Calu3 (cell line): ENCODE measurements around the gene SRSF7. TPM values are rescaled to one million over a fixed set of nuclear protein-coding genes. Genes with fewer than 3 reads are reported as not detected.

Experiments used
- BruUV-seq: library from RNA; stranded (reverse); fragments of 400-500 nt; replicated peaks from 2 replicates; lab custom pipeline; 2021; lab: Mats Ljungman, UMichigan
- CTCF ChIA-PET: fragments of 300-600 bp; sonication (Branson Sonifier 250); formaldehyde crosslinking; loops from one replicate; lab custom pipeline; 2022; ENCODE audit warnings: antibody characterized with exemption; lab: Charles Lee
- DNase-seq: peaks from one replicate; pipeline ENCODE4 v3.0.0; 2022
- H3K27ac Mint-ChIP-seq: one replicate; pipeline ENCODE4 v1.8.0; 2022; ENCODE audit warnings: mixed read lengths; ENCODE audit not compliant: unreplicated experiment
- H3K27me3 Mint-ChIP-seq: one replicate; pipeline ENCODE4 v1.8.0; 2022; ENCODE audit warnings: mixed read lengths; ENCODE audit not compliant: unreplicated experiment
- H3K36me3 Mint-ChIP-seq: one replicate; pipeline ENCODE4 v1.8.0; 2022; ENCODE audit warnings: mild to moderate bottlenecking, moderate library complexity, mixed read lengths; ENCODE audit not compliant: insufficient read depth, unreplicated experiment
- H3K4me1 Mint-ChIP-seq: one replicate; pipeline ENCODE4 v1.8.0; 2022; ENCODE audit warnings: mild to moderate bottlenecking, low read depth, mixed read lengths; ENCODE audit not compliant: unreplicated experiment
- H3K4me3 Mint-ChIP-seq: one replicate; pipeline ENCODE4 v1.8.0; 2022; ENCODE audit warnings: mild to moderate bottlenecking, low read depth, moderate library complexity, mixed read lengths; ENCODE audit not compliant: unreplicated experiment
- H3K9me3 Mint-ChIP-seq: one replicate; pipeline ENCODE4 v1.8.0; 2022; ENCODE audit warnings: low read depth, mixed read lengths; ENCODE audit not compliant: unreplicated experiment
- intact Hi-C: fragments of 100-400 bp; cut with micrococcal nuclease; formaldehyde crosslinking; loops from one replicate; pipeline ENCODE4 v1.10.0; 2022; ENCODE audit not compliant: unreplicated experiment
- total RNA-seq: library from RNA; stranded (reverse); gene quantifications from 2 replicates; pipeline ENCODE4 v1.2.3, GENCODE V29; 2022
- TF ChIP-seq, protein P1 (sequence below): fragments of 200-600 bp; IDR thresholded peaks from one replicate; pipeline ENCODE4 v1.8.0; 2022; ENCODE audit warnings: antibody characterized with exemption; ENCODE audit not compliant: unreplicated experiment

The SRSF7 gene
- total RNA-seq, 1 experiment from 2014 or later, result 203 TPM

DNA sequence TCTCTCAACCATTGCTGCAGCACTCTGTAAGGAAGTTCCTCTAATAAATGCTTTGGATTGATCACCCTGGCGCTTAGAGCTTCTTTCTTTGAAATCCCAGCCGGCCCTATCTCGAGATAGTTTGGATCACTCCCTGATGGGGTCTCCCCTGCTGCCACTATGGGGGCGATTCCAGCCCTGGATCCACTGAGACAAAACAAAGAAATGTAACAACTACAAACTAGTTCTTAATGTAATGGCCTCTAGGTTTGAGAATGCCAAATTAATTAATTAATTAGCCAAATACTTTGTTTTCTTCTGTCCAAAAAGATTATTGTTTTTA lies 15.2 kb downstream of the SRSF7 start:
- no peak overlapping the region for H3K4me3 Mint-ChIP-seq
- DNase-seq, result no peak
- peaks cover 36% of the 10 kb centered on the region for H3K36me3 Mint-ChIP-seq
- H3K4me1 Mint-ChIP-seq, result no peaks in the 10 kb centered on the region
- no TSS peak for BruUV-seq
- no peak overlapping the region for H3K27ac Mint-ChIP-seq
- intact Hi-C loops, result loop anchor here (5.0 kb wide), 1 partner anchor 429 kb away; no protein-coding TSS in a partner anchor
- TF ChIP-seq, protein P1, sequence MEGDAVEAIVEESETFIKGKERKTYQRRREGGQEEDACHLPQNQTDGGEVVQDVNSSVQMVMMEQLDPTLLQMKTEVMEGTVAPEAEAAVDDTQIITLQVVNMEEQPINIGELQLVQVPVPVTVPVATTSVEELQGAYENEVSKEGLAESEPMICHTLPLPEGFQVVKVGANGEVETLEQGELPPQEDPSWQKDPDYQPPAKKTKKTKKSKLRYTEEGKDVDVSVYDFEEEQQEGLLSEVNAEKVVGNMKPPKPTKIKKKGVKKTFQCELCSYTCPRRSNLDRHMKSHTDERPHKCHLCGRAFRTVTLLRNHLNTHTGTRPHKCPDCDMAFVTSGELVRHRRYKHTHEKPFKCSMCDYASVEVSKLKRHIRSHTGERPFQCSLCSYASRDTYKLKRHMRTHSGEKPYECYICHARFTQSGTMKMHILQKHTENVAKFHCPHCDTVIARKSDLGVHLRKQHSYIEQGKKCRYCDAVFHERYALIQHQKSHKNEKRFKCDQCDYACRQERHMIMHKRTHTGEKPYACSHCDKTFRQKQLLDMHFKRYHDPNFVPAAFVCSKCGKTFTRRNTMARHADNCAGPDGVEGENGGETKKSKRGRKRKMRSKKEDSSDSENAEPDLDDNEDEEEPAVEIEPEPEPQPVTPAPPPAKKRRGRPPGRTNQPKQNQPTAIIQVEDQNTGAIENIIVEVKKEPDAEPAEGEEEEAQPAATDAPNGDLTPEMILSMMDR, result no peak
- H3K27me3 Mint-ChIP-seq, result no peaks in the 10 kb centered on the region
- CTCF ChIA-PET, result interaction anchor here (1.8 kb wide), 1 partner anchor 8 kb away, joined by 5 read pairs; no protein-coding TSS in a partner anchor
- peaks cover 4% of the 10 kb centered on the region for H3K9me3 Mint-ChIP-seq

DNA sequence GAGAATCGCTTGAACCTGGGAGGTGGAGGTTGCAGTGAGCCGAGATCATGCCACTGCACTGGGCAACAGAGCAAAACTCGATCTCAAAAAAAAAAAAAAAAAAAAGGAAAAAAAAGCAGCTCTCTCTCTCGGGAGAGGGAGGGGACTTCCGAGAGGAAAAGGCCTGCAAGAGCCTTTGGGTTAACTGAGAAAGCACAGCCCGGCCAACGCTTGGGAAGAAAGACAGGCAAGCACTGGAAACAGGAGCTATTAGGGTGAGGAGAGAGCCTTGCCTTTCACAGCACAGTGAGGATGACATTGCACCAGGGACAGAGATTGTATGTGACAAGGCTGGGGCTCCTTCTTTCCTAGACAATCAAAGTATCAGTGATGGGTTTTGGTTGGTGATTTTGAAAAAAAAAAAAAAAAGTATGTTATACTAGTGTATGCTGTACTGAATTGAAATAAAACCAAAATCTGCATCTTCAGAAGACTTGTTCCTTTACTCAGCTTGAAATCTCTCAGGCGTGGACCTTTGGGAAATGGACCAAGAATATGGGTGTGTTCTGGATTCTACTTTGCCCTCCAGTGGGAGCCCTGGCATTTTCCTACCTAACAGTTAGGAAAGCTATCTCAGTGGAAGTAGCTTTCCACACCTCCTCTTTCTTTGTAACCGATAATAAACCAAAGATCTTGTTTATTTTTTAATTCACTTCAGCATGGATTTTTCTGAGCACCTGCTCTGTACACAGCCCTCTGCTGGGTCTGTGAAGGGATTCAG lies 16.7 kb downstream of the SRSF7 start:
- TSS peak; percentile 96 for BruUV-seq
- intact Hi-C loops, result loop anchor here (5.0 kb wide), 1 partner anchor 427 kb away; no protein-coding TSS in a partner anchor
- CTCF ChIA-PET, result interaction anchor here (0.6 to 1.1 kb wide), 4 partner anchors 133 to 545 kb away, joined by 3 to 7 read pairs (median 4); no protein-coding TSS in a partner anchor
- TF ChIP-seq, protein P1, result no peak
- H3K36me3 Mint-ChIP-seq, result peaks cover 29% of the 10 kb centered on the region
- no peaks in the 10 kb centered on the region for H3K4me1 Mint-ChIP-seq
- no peaks in the 10 kb centered on the region for H3K27me3 Mint-ChIP-seq
- peaks cover 4% of the 10 kb centered on the region for H3K9me3 Mint-ChIP-seq
- no peak overlapping the region for H3K27ac Mint-ChIP-seq
- H3K4me3 Mint-ChIP-seq, result no peak overlapping the region
- DNase-seq, result no peak

DNA sequence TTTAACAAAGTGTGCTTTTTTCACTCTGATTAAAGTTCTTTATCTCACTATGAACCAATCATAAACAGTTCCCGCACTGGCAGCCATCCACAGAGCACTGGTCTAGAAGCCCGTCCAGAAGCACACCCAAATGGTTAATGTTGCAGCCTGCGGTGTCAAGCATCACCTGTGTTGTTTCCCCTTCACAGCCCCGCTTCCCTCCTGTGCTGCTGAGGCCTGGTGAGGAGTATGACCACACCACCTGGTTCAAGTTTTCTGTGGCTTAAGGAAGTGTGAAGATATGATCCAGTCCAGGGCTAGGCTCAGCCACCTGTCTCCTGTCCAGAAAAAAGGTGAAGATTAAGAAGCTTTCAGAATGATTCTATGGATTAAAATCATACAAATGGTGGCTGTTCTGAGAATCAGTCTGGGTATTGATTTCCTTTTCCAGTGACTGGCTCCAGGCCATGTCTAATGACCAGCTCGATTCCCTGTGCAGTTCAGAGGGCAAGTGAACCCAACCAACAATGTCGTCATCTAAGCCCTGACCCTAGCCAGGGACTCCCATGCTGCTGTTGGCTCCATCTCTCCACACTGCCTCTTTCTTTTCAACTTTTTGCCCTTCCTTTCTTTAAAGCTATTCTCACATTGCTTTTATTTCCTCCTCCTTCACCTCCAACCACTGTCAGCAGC lies 17.7 kb downstream of the SRSF7 start:
- peaks cover 19% of the 10 kb centered on the region for H3K36me3 Mint-ChIP-seq
- TF ChIP-seq, protein P1, result no peak
- intact Hi-C loops, result no loop called here
- no peak overlapping the region for H3K27ac Mint-ChIP-seq
- H3K4me1 Mint-ChIP-seq, result no peaks in the 10 kb centered on the region
- DNase-seq, result no peak
- H3K27me3 Mint-ChIP-seq, result no peaks in the 10 kb centered on the region
- BruUV-seq, result no TSS peak
- no peak overlapping the region for H3K4me3 Mint-ChIP-seq
- CTCF ChIA-PET, result interaction anchor here (0.7 to 1.1 kb wide), 3 partner anchors 31 to 544 kb away, joined by 3 to 7 read pairs (median 4); no protein-coding TSS in a partner anchor
- no peaks in the 10 kb centered on the region for H3K9me3 Mint-ChIP-seq

DNA sequence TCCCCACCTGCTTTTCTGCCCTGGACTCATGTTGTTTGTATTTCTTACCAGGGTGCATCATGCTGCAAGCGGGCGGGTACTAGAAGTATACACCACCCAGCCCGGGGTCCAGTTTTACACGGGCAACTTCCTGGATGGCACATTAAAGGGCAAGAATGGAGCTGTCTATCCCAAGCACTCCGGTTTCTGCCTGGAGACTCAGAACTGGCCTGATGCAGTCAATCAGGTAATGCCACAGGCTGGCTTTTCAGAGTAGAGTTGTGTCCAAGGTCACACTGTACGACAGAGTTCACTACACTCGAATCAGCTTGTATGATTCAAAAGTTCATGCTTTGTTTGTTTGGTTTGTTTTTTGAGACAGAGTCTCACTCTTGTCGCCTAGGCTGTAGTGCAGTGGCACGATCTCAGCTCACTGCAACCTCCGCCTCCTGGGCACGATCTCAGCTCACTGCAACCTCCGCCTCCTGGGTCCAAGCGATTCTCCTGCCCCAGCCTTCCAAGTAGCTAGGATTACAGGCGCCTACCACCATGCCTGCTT lies 19.4 kb downstream of the SRSF7 start:
- intact Hi-C loops, result no loop called here
- no peak for DNase-seq
- CTCF ChIA-PET, result interaction anchor here (0.6 to 1.3 kb wide), 3 partner anchors 12 to 224 kb away, joined by 3 to 5 read pairs (median 5); no protein-coding TSS in a partner anchor
- no peaks in the 10 kb centered on the region for H3K27me3 Mint-ChIP-seq
- no peak overlapping the region for H3K27ac Mint-ChIP-seq
- BruUV-seq, result no TSS peak
- H3K4me3 Mint-ChIP-seq, result no peak overlapping the region
- H3K36me3 Mint-ChIP-seq, result peaks cover 7% of the 10 kb centered on the region
- H3K4me1 Mint-ChIP-seq, result no peaks in the 10 kb centered on the region
- TF ChIP-seq, protein P1, result no peak
- no peaks in the 10 kb centered on the region for H3K9me3 Mint-ChIP-seq
